ENCODE results near the gene FRS3.

DNA sequence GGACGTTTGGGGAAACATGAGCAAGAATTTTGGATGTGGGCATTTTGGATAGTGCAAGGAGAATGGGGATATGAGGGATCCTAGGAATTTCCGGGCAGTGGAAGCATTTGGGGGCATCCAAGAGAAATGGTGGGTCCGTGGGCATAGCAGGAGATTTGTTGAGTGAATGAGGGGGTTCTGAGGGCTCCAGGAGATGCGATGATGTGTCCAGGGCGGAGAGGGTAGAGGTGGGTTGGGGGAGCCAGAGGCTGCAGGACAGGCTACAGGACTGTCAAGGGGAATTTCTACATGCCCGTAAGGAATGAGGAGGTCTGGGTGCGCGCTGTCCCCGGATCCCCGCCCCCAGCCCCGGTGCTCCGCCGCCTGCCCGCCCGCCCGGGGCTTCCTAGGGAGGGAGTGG, 364 bp downstream of the FRS3 start:
- TF ChIP-seq, protein P1, sequence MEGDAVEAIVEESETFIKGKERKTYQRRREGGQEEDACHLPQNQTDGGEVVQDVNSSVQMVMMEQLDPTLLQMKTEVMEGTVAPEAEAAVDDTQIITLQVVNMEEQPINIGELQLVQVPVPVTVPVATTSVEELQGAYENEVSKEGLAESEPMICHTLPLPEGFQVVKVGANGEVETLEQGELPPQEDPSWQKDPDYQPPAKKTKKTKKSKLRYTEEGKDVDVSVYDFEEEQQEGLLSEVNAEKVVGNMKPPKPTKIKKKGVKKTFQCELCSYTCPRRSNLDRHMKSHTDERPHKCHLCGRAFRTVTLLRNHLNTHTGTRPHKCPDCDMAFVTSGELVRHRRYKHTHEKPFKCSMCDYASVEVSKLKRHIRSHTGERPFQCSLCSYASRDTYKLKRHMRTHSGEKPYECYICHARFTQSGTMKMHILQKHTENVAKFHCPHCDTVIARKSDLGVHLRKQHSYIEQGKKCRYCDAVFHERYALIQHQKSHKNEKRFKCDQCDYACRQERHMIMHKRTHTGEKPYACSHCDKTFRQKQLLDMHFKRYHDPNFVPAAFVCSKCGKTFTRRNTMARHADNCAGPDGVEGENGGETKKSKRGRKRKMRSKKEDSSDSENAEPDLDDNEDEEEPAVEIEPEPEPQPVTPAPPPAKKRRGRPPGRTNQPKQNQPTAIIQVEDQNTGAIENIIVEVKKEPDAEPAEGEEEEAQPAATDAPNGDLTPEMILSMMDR (IDR thresholded peaks at IDR 0.05), result no peak
- TF ChIP-seq, protein P2, sequence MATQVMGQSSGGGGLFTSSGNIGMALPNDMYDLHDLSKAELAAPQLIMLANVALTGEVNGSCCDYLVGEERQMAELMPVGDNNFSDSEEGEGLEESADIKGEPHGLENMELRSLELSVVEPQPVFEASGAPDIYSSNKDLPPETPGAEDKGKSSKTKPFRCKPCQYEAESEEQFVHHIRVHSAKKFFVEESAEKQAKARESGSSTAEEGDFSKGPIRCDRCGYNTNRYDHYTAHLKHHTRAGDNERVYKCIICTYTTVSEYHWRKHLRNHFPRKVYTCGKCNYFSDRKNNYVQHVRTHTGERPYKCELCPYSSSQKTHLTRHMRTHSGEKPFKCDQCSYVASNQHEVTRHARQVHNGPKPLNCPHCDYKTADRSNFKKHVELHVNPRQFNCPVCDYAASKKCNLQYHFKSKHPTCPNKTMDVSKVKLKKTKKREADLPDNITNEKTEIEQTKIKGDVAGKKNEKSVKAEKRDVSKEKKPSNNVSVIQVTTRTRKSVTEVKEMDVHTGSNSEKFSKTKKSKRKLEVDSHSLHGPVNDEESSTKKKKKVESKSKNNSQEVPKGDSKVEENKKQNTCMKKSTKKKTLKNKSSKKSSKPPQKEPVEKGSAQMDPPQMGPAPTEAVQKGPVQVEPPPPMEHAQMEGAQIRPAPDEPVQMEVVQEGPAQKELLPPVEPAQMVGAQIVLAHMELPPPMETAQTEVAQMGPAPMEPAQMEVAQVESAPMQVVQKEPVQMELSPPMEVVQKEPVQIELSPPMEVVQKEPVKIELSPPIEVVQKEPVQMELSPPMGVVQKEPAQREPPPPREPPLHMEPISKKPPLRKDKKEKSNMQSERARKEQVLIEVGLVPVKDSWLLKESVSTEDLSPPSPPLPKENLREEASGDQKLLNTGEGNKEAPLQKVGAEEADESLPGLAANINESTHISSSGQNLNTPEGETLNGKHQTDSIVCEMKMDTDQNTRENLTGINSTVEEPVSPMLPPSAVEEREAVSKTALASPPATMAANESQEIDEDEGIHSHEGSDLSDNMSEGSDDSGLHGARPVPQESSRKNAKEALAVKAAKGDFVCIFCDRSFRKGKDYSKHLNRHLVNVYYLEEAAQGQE (IDR thresholded peaks at IDR 0.05; ENCODE audit: insufficient read depth in 1 of 2, low read depth in 2 of 2, low read length in 1 of 2), result no peak
- TF ChIP-seq POLR2AphosphoS5 (IDR thresholded peaks at IDR 0.05; ENCODE audit: low read depth, low read length) (no peak), TCF7L2 (IDR thresholded peaks at IDR 0.05; ENCODE audit: low read depth, low read length) (no peak), SIN3A (IDR thresholded peaks at IDR 0.05; ENCODE audit: borderline replicate concordance, insufficient read depth, low read depth, low read length) (no peak)
